Glutamatergic neuron (in vitro differentiated cells): ENCODE measurements around the gene PEX11B. TPM values are rescaled to one million over a fixed set of nuclear protein-coding genes. Genes with fewer than 3 reads are reported as not detected.
"Not testable (repeated sequence)": the region's sequence is repeated elsewhere in the genome, so short reads cannot be mapped to it uniquely, and the experiment has no call there.

Experiments
- DNase-seq: peaks from one replicate; pipeline ENCODE4 v3.0.0; 2022
- H3K27ac Mint-ChIP-seq: one replicate; pipeline ENCODE4 v1.8.0; 2020; ENCODE audit warnings: mild to moderate bottlenecking, mixed read lengths, inconsistent platforms; ENCODE audit not compliant: unreplicated experiment
- H3K27me3 Mint-ChIP-seq: one replicate; pipeline ENCODE4 v1.8.0; 2020; ENCODE audit warnings: mild to moderate bottlenecking, moderate library complexity, mixed read lengths, inconsistent platforms; ENCODE audit not compliant: unreplicated experiment
- H3K36me3 Mint-ChIP-seq: one replicate; pipeline ENCODE4 v1.8.0; 2020; ENCODE audit warnings: mild to moderate bottlenecking, mixed read lengths, inconsistent platforms; ENCODE audit not compliant: unreplicated experiment
- H3K4me1 Mint-ChIP-seq: one replicate; pipeline ENCODE4 v1.8.0; 2020; ENCODE audit warnings: mild to moderate bottlenecking, low read depth, mixed read lengths, inconsistent platforms; ENCODE audit not compliant: unreplicated experiment
- H3K4me3 Mint-ChIP-seq: one replicate; pipeline ENCODE4 v1.8.0; 2020; ENCODE audit warnings: mild to moderate bottlenecking, mixed read lengths, inconsistent platforms; ENCODE audit not compliant: unreplicated experiment
- H3K9me3 Mint-ChIP-seq: one replicate; pipeline ENCODE4 v1.8.0; 2020; ENCODE audit warnings: mild to moderate bottlenecking, moderate library complexity, mixed read lengths, inconsistent platforms; ENCODE audit not compliant: unreplicated experiment
- CTCF ChIP-seq: fragments of 200-600 bp; sonication (generic); IDR thresholded peaks from one replicate; pipeline ENCODE4 v1.5.0; 2021; ENCODE audit not compliant: partially characterized antibody, unreplicated experiment
- total RNA-seq: library from RNA; stranded (reverse); fragmentation: NEBNext Ultra II Directional; extraction: Animal tissue kit (Norgen Biotek cat#: 25700); gene quantifications from one replicate; pipeline ENCODE4 v1.2.1, GENCODE V29; 2021; ENCODE audit not compliant: unreplicated experiment

The PEX11B gene
- total RNA-seq, 1 donor from 2014 or later = 24.7 TPM

- Mint-ChIP-seq H3K36me3 (no peaks in the 10 kb centered on the region), H3K27me3 (peaks cover 2% of the 10 kb centered on the region), H3K4me3 (no peak overlapping the region), H3K4me1 (peaks cover 13% of the 10 kb centered on the region), H3K9me3 (no peaks in the 10 kb centered on the region), H3K27ac (no peak overlapping the region)
- TF ChIP-seq CTCF = no peak
- DNase-seq = no peak
These were observed 3.7 kb upstream of the PEX11B start for GRCh38 chr1:145922266-145922665.

DNA sequence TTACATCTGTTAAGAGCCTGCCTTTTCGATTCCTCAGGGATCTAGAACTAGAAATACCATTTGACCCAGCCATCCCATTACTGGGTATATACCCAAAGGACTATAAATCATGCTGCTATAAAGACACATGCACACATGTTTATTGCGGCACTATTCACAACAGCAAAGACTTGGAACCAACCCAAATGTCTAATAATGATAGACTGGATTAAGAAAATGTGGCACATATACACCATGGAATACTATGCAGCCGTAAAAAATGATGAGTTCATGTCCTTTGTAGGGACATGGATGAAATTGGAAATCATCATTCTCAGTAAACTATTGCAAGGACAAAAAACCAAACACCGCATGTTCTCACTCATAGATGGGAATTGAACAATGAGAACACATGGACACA, 1.8 kb upstream of the PEX11B start:
- DNase-seq, H3K27me3 Mint-ChIP-seq, H3K9me3 Mint-ChIP-seq, H3K36me3 Mint-ChIP-seq, H3K27ac Mint-ChIP-seq, H3K4me1 Mint-ChIP-seq: not testable (repeated sequence)
- peak overlapping the region; percentile 49 for H3K4me3 Mint-ChIP-seq

- Mint-ChIP-seq H3K4me3 (peak overlapping the region; percentile 94), H3K9me3 (peaks cover 3% of the 10 kb centered on the region), H3K27ac (peak overlapping the region; percentile 84), H3K4me1 (peaks cover 7% of the 10 kb centered on the region), H3K27me3 (peaks cover 2% of the 10 kb centered on the region), H3K36me3 (no peaks in the 10 kb centered on the region)
- DNase-seq = peak; percentile 46
- no peak for TF ChIP-seq CTCF
These were observed 749 bp upstream of the PEX11B start for GRCh38 chr1:145918992-145919939.

DNA sequence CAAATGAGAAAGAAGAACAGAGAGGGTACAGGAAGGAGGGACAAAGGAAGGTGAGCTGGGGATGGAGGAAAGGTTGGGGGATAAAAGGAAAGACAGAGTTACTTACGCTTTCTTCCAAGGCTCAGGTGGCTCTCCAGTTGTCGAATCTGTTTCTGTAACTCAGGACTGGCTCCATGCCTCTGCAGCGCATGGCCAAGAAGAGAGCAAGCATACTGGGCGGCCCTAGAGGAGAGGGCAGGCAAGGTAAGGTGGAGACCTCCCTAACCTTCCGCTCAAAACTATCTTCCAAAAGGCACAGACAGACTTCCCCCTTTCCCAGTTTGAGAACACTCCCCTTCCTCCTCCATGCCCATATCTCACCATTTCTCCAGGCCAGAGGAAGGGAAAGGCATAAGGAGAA, 922 bp downstream of the PEX11B start:
- peaks cover 7% of the 10 kb centered on the region for H3K4me1 Mint-ChIP-seq
- peak overlapping the region; percentile 44 for H3K27ac Mint-ChIP-seq
- peak overlapping the region; percentile 94 for H3K4me3 Mint-ChIP-seq
- TF ChIP-seq CTCF = no peak
- no peak for DNase-seq
- no peaks in the 10 kb centered on the region for H3K36me3 Mint-ChIP-seq
- H3K27me3 Mint-ChIP-seq = peaks cover 2% of the 10 kb centered on the region
- H3K9me3 Mint-ChIP-seq = peaks cover 3% of the 10 kb centered on the region

DNA sequence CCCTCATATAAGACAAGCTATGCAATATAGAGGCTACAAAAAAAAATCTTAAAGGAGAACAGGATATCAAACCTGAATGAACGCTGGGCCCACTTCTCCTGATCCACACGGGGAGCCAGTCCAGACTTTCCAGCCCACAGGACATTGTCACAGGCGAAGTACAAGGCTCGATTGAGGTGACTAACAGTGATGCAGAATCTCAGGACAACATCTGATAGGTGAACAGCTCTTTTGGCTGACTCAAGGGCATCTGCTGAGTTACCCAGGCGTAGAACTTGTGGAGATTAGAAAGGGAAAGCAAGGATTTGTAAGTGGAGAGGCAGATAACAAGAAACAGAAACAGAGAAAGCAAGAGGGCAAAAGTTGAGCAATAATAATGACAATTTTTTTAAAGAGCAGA, 1.8 kb downstream of the PEX11B start:
- peak overlapping the region; percentile 53 for H3K4me3 Mint-ChIP-seq
- H3K9me3 Mint-ChIP-seq = peaks cover 3% of the 10 kb centered on the region
- H3K36me3 Mint-ChIP-seq = no peaks in the 10 kb centered on the region
- peaks cover 2% of the 10 kb centered on the region for H3K27me3 Mint-ChIP-seq
- peaks cover 7% of the 10 kb centered on the region for H3K4me1 Mint-ChIP-seq
- DNase-seq = no peak
- TF ChIP-seq CTCF = no peak
- H3K27ac Mint-ChIP-seq = no peak overlapping the region
